Measurements from ENCODE around the gene CC2D2B. TPM values are rescaled to one million over a fixed set of nuclear protein-coding genes. Genes with fewer than 3 reads are reported as not detected.

Gene CC2D2B
- total and polyA plus RNA-seq, 2 of the 13 experiments (the other 11 are each of a cell fraction or from before 2014, with no cell fraction given) = 0.20 TPM; not detected in 1

GRCh38 chr10:95963202-95963990 lies 55.6 kb downstream of the CC2D2B start (continued):
- no peak for TF ChIP-seq CREM (IDR thresholded peaks at IDR 0.05)
- TF ChIP-seq CREM (CRISPR knock-in tag; IDR thresholded peaks at IDR 0.05) = no peak
- TF ChIP-seq ZBTB20 (CRISPR knock-in tag; IDR thresholded peaks at IDR 0.05; ENCODE audit: borderline replicate concordance, low read depth) = no peak
- TF ChIP-seq GABPB1 (CRISPR knock-in tag; IDR thresholded peaks at IDR 0.05) = no peak
- TF ChIP-seq GFI1 (CRISPR knock-in tag; IDR thresholded peaks at IDR 0.05; ENCODE audit: borderline replicate concordance) = no peak
- no peak for TF ChIP-seq ATM (IDR thresholded peaks at IDR 0.05; ENCODE audit: borderline replicate concordance)
- TF ChIP-seq DDIT3 (CRISPR knock-in tag; IDR thresholded peaks at IDR 0.05) = no peak
- TF ChIP-seq PBX2 (CRISPR knock-in tag; IDR thresholded peaks at IDR 0.05) = no peak
- no peak for TF ChIP-seq TCF12 (IDR thresholded peaks at IDR 0.05)
- TF ChIP-seq TCF12 (CRISPR knock-in tag; IDR thresholded peaks at IDR 0.05) = no peak
- no peak for TF ChIP-seq ZFP36L2 (CRISPR knock-in tag; IDR thresholded peaks at IDR 0.05)
- no peak for TF ChIP-seq ZBTB10 (CRISPR knock-in tag; IDR thresholded peaks at IDR 0.05; ENCODE audit: borderline replicate concordance)
- TF ChIP-seq ZNF784 (CRISPR knock-in tag; IDR thresholded peaks at IDR 0.05; ENCODE audit: borderline replicate concordance) = no peak
- TF ChIP-seq ZNF263 (CRISPR knock-in tag; IDR thresholded peaks at IDR 0.05) = no peak
- no peak for TF ChIP-seq PAF1 (CRISPR knock-in tag; IDR thresholded peaks at IDR 0.05)
- TF ChIP-seq ZZZ3 (CRISPR knock-in tag; IDR thresholded peaks at IDR 0.05; ENCODE audit: borderline replicate concordance) = no peak
- no peak for TF ChIP-seq SUZ12 (IDR thresholded peaks at IDR 0.05; ENCODE audit: low read depth, low read length)
- no peak for TF ChIP-seq HIC2 (CRISPR knock-in tag; IDR thresholded peaks at IDR 0.05; ENCODE audit: low read depth)
